Esophagus squamous epithelium (tissue), 5 donors: ENCODE results near the gene WWTR1. TPM values are rescaled to one million over a fixed set of nuclear protein-coding genes. Genes with fewer than 3 reads are reported as not detected.

Source experiments
- DNase-seq: peaks from one replicate; lab custom pipeline; 2025; lab: John Stamatoyannopoulos, UW
- H3K27ac ChIP-seq, 4 donors: fragments of 200-600 bp; sonication (generic); one replicate each; pipeline ENCODE4 v1.5.1; 2016 to 2019; ENCODE audit warnings: mild to moderate bottlenecking in 1 of 4
- H3K27me3 ChIP-seq, 4 donors: fragments of 200-600 bp; sonication (generic); 1 replicate in 3 of 4; 2 replicates in 1 of 4; pipeline versions ENCODE4 v1.5.1 to v1.6.0; 2017 to 2021; ENCODE audit warnings: antibody characterized with exemption in 1 of 4
- H3K36me3 ChIP-seq, 3 donors: fragments of 200-600 bp; sonication (generic); one replicate each; pipeline ENCODE4 v1.5.1; 2016 to 2019
- H3K4me1 ChIP-seq, 3 donors: fragments of 200-600 bp; sonication (generic); one replicate each; pipeline ENCODE4 v1.5.1; 2017 to 2019
- H3K4me3 ChIP-seq, 4 donors: fragments of 200-600 bp; sonication (generic); 1 replicate in 3 of 4; 2 replicates in 1 of 4; pipeline ENCODE4 v1.5.1; 2016 to 2019; ENCODE audit warnings: mild to moderate bottlenecking in 2 of 4, moderate library complexity in 1 of 4
- H3K9me3 ChIP-seq, 3 donors: fragments of 200-600 bp; sonication (generic); one replicate each; pipeline ENCODE4 v1.5.1; 2016 to 2019
- CTCF ChIP-seq, 6 experiments: fragments of 450-650 bp in 4 of 6; fragments of 200-600 bp in 2 of 6; sonication (generic) in 2 of 6; IDR thresholded peaks; one replicate each; pipeline ENCODE4 v1.5.1; 2016 to 2019; ENCODE audit warnings: antibody characterized with exemption in 6 of 6, mild to moderate bottlenecking in 4 of 6, moderate library complexity in 4 of 6
- POLR2A ChIP-seq, 4 donors: fragments of 450-650 bp; IDR thresholded peaks; one replicate each; pipeline ENCODE4 v1.6.1; 2017; ENCODE audit warnings: antibody characterized with exemption in 4 of 4, mild to moderate bottlenecking in 4 of 4, moderate library complexity in 3 of 4
- WGBS, 2 donors: methylation state at CpG; one replicate each; pipeline ENCODE4 v1.1.5; 2018; 5-methylcytosine and 5-hydroxymethylcytosine counted together
- intact Hi-C: fragments of 100-400 bp; cut with DNase I; formaldehyde crosslinking; loops from one replicate; pipeline ENCODE4 v1.15.0; 2022
- total RNA-seq, 4 donors: library from RNA; depleted of rRNA; stranded (reverse); fragments of >200 nt; gene quantifications; one replicate each; pipeline ENCODE4 v1.1.0, GENCODE V29; 2016
- donor health status: DM: yes; HTN: yes; CAD: no.

The WWTR1 gene
- total RNA-seq, 4 donors from 2014 or later, result 35.7 to 116 (median 39.6) TPM

GRCh38 chr3:149536429-149536828 is 121.4 kb downstream of the WWTR1 start:
- TF ChIP-seq POLR2A (IDR thresholded peaks at IDR 0.05) (no peak), CTCF (IDR thresholded peaks at IDR 0.05) (no peak)
- no peak for DNase-seq
- peaks cover 0 to 13% (median 5%) of the 10 kb centered on the region in 3 donors for H3K36me3 ChIP-seq
- 39 to 55% methylated on average over 7 to 9 of the region's 11 CpGs for WGBS, 2 donors
- H3K27me3 ChIP-seq, result no peaks in the 10 kb centered on the region
- peak overlapping the region; percentile 30 to 74 (median 56) for H3K27ac ChIP-seq
- H3K9me3 ChIP-seq, result no peaks in the 10 kb centered on the region
- H3K4me3 ChIP-seq, result no peak overlapping the region
- peaks cover 10 to 83% (median 36%) of the 10 kb centered on the region in 3 donors for H3K4me1 ChIP-seq
- intact Hi-C loops, result no loop called here

GRCh38 chr3:149535333-149535685 is 122.5 kb downstream of the WWTR1 start:
- intact Hi-C loops, result no loop called here
- WGBS, 2 donors, result 16 to 28% methylated on average over 8 of the region's 8 CpGs
- peaks cover 10 to 79% (median 39%) of the 10 kb centered on the region in 3 donors for H3K4me1 ChIP-seq
- H3K36me3 ChIP-seq, result peaks cover 0 to 4% (median 0%) of the 10 kb centered on the region in 3 donors
- TF ChIP-seq POLR2A (IDR thresholded peaks at IDR 0.05) (no peak), CTCF (IDR thresholded peaks at IDR 0.05) (no peak)
- no peaks in the 10 kb centered on the region for H3K27me3 ChIP-seq
- H3K9me3 ChIP-seq, result no peaks in the 10 kb centered on the region
- no peak for DNase-seq
- peak overlapping the region in 1 of 4 donors; percentile 1 for H3K4me3 ChIP-seq
- H3K27ac ChIP-seq, result peak overlapping the region; percentile 30 to 74 (median 66)

GRCh38 chr3:149534671-149535332 is 123.0 kb downstream of the WWTR1 start:
- no peak for TF ChIP-seq CTCF (IDR thresholded peaks at IDR 0.05)
- TF ChIP-seq POLR2A (IDR thresholded peaks at IDR 0.05), result no peak
- Histone ChIP-seq H3K27ac (peak overlapping the region; percentile 30 to 74 (median 66)), H3K4me3 (peak overlapping the region in 1 of 4 donors; percentile 1), H3K36me3 (peaks cover 0 to 4% (median 0%) of the 10 kb centered on the region in 3 donors), H3K9me3 (no peaks in the 10 kb centered on the region), H3K4me1 (peaks cover 10 to 74% (median 36%) of the 10 kb centered on the region in 3 donors), H3K27me3 (no peaks in the 10 kb centered on the region)
- intact Hi-C loops, result no loop called here
- WGBS, 2 donors, result 21 to 30% methylated on average over 3 of the region's 3 CpGs
- DNase-seq, result no peak

GRCh38 chr3:149534082-149534481 is 123.7 kb downstream of the WWTR1 start:
- Histone ChIP-seq H3K9me3 (no peaks in the 10 kb centered on the region), H3K27me3 (no peaks in the 10 kb centered on the region), H3K27ac (peak overlapping the region; percentile 30 to 74 (median 66)), H3K36me3 (peaks cover 0 to 4% (median 0%) of the 10 kb centered on the region in 3 donors), H3K4me3 (no peak overlapping the region), H3K4me1 (peaks cover 10 to 67% (median 32%) of the 10 kb centered on the region in 3 donors)
- WGBS, 2 donors, result 94 to 100% methylated on average over 4 of the region's 4 CpGs
- intact Hi-C loops, result no loop called here
- DNase-seq, result no peak
- TF ChIP-seq POLR2A (IDR thresholded peaks at IDR 0.05) (no peak), CTCF (IDR thresholded peaks at IDR 0.05) (no peak)

- H3K4me1 ChIP-seq, result peaks cover 10 to 78% (median 40%) of the 10 kb centered on the region in 3 donors
- WGBS, 2 donors, result 35 to 48% methylated on average over 8 of the region's 8 CpGs
- TF ChIP-seq CTCF (IDR thresholded peaks at IDR 0.05), result no peak
- TF ChIP-seq POLR2A (IDR thresholded peaks at IDR 0.05), result no peak
- intact Hi-C loops, result no loop called here
- H3K9me3 ChIP-seq, result no peaks in the 10 kb centered on the region
- H3K4me3 ChIP-seq, result peak overlapping the region in 1 of 4 donors; percentile 19
- no peaks in the 10 kb centered on the region for H3K27me3 ChIP-seq
- H3K27ac ChIP-seq, result peak overlapping the region in 3 of 4 donors; percentile 51 to 74 (median 57)
- H3K36me3 ChIP-seq, result peaks cover 0 to 4% (median 0%) of the 10 kb centered on the region in 3 donors
- no peak for DNase-seq
These were observed 125.2 kb downstream of the WWTR1 start for GRCh38 chr3:149532489-149533180.
